Smooth muscle cell (in vitro differentiated cells): ENCODE measurements around the gene PNPO. TPM values are rescaled to one million over a fixed set of nuclear protein-coding genes. Genes with fewer than 3 reads are reported as not detected.
"Not testable (repeated sequence)": the region's sequence is repeated elsewhere in the genome, so short reads cannot be mapped to it uniquely, and the experiment has no call there.

Source experiments
- DNase-seq: peaks from one replicate; lab custom pipeline; 2025; ENCODE audit not compliant: unreplicated experiment; lab: John Stamatoyannopoulos, UW
- H2AFZ ChIP-seq: fragments of 200-600 bp; sonication (generic); 2 replicates; pipeline ENCODE4 v1.6.0; 2016; ENCODE audit warnings: antibody characterized with exemption, low read depth, mild to moderate bottlenecking
- H3F3A ChIP-seq: fragments of 200-600 bp; sonication (generic); 2 replicates; pipeline ENCODE4 v1.6.0; 2017; ENCODE audit warnings: antibody characterized with exemption, low read depth
- H3K27ac ChIP-seq: fragments of 200-600 bp; sonication (generic); 2 replicates; pipeline ENCODE4 v1.5.1; 2016; ENCODE audit warnings: low read depth, mild to moderate bottlenecking
- H3K27me3 ChIP-seq: fragments of 200-600 bp; sonication (generic); 2 replicates; pipeline ENCODE4 v1.6.1; 2016; ENCODE audit warnings: low read depth, mild to moderate bottlenecking
- H3K36me3 ChIP-seq: fragments of 200-600 bp; sonication (generic); 2 replicates; pipeline ENCODE4 v1.5.1; 2016; ENCODE audit warnings: low read depth
- H3K4me1 ChIP-seq: fragments of 200-600 bp; sonication (generic); 2 replicates; pipeline ENCODE4 v1.5.1; 2016; ENCODE audit warnings: low read depth
- H3K4me2 ChIP-seq: fragments of 200-600 bp; sonication (generic); 2 replicates; pipeline ENCODE4 v1.6.0; 2016; ENCODE audit warnings: mild to moderate bottlenecking
- H3K4me3 ChIP-seq: fragments of 200-600 bp; sonication (generic); 2 replicates; pipeline ENCODE4 v1.5.1; 2016; ENCODE audit warnings: mild to moderate bottlenecking
- H3K79me2 ChIP-seq: fragments of 200-600 bp; sonication (generic); 2 replicates; pipeline ENCODE4 v1.6.0; 2016; ENCODE audit warnings: low read depth, mild to moderate bottlenecking
- H3K9ac ChIP-seq: fragments of 200-600 bp; sonication (generic); 2 replicates; pipeline ENCODE4 v1.6.0; 2016; ENCODE audit warnings: low read depth
- H3K9me3 ChIP-seq: fragments of 200-600 bp; sonication (generic); replicated peaks from 2 replicates; pipeline ENCODE4 v1.5.1; 2016; ENCODE audit warnings: low read depth
- H4K20me1 ChIP-seq: fragments of 200-600 bp; sonication (generic); 2 replicates; pipeline ENCODE4 v1.6.0; 2016; ENCODE audit warnings: low read depth
- CTCF ChIP-seq: fragments of 200-600 bp; sonication (generic); IDR thresholded peaks from 2 replicates; pipeline ENCODE4 v1.5.1; 2017; ENCODE audit warnings: borderline replicate concordance, mild to moderate bottlenecking, antibody characterized with exemption; ENCODE audit not compliant: insufficient read depth, poor library complexity, severe bottlenecking
- WGBS: methylation state at CpG from one replicate; pipeline ENCODE4 v1.1.7; 2016; ENCODE audit warnings: low lambda C conversion rate; 5-methylcytosine and 5-hydroxymethylcytosine counted together
- polyA plus RNA-seq: library from polyadenylated mRNA; unstranded; fragments of >200 nt; fragmentation: Nextera tagmentation; extraction: Ambion mirVana; gene quantifications from 2 replicates; pipeline ENCODE4 v1.2.1, GENCODE V29; 2016
- total RNA-seq: library from RNA; depleted of rRNA; stranded (reverse); fragments of >200 nt; gene quantifications from 2 replicates; pipeline ENCODE4 v1.2.3, GENCODE V29; 2014

Gene PNPO
- total and polyA plus RNA-seq, 2 experiments from 2014 or later, result 5.2 to 9.3 TPM

GRCh38 chr17:47983492-47984223, 42.3 kb downstream of the PNPO start:
- no peaks in the 10 kb centered on the region for H3K27me3 ChIP-seq
- WGBS, result 60% methylated on average over 11 of the region's 11 CpGs
- H4K20me1 ChIP-seq, result no peaks in the 10 kb centered on the region
- H3K27ac ChIP-seq, result no peak overlapping the region
- H3K79me2 ChIP-seq, result no peaks in the 10 kb centered on the region
- no peak for TF ChIP-seq CTCF
- no peaks in the 10 kb centered on the region for H3K36me3 ChIP-seq
- no peak for DNase-seq
- H3K9ac ChIP-seq, result no peak overlapping the region
- no peaks in the 10 kb centered on the region for H3K9me3 ChIP-seq
- no peak overlapping the region for H2AFZ ChIP-seq
- H3F3A ChIP-seq, result peaks cover 6% of the 10 kb centered on the region
- no peak overlapping the region for H3K4me2 ChIP-seq
- H3K4me1 ChIP-seq, result peaks cover 24% of the 10 kb centered on the region
- no peak overlapping the region for H3K4me3 ChIP-seq

DNA sequence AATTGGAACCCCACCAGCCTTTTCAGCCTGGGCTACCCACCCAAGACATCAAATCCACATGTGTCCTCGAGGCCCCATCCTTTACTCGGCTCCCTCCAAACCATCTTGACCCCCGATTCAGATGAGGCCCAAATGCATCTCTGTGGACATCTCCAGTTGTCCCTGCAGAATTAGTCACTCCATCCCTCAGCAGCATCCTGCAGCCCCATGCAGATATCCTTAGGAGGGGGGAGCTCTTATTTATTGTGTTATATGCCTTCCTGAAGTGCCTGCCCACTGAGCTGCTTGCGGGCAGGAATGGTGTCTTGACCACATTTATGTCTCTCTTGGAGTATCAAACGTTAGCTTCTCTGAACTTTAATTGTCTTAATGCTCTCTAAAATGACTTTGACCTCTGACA, 45.1 kb downstream of the PNPO start:
- Histone ChIP-seq H3K27me3 (no peaks in the 10 kb centered on the region), H3K4me1 (peaks cover 44% of the 10 kb centered on the region), H4K20me1 (no peaks in the 10 kb centered on the region), H3K4me2 (no peak overlapping the region), H2AFZ (no peak overlapping the region), H3K9ac (no peak overlapping the region), H3K27ac (no peak overlapping the region), H3F3A (peaks cover 6% of the 10 kb centered on the region), H3K4me3 (no peak overlapping the region), H3K36me3 (no peaks in the 10 kb centered on the region), H3K9me3 (no peaks in the 10 kb centered on the region), H3K79me2 (no peaks in the 10 kb centered on the region)
- DNase-seq, result no peak
- 88% methylated on average over 5 of the region's 5 CpGs for WGBS
- no peak for TF ChIP-seq CTCF

GRCh38 chr17:47987240-47987835, 46.0 kb downstream of the PNPO start:
- H3F3A ChIP-seq, result peaks cover 6% of the 10 kb centered on the region
- H3K9me3 ChIP-seq, result no peaks in the 10 kb centered on the region
- H3K79me2 ChIP-seq, result no peaks in the 10 kb centered on the region
- H3K27ac ChIP-seq, result no peak overlapping the region
- no peaks in the 10 kb centered on the region for H4K20me1 ChIP-seq
- no peak overlapping the region for H3K4me3 ChIP-seq
- no peak overlapping the region for H3K9ac ChIP-seq
- H3K4me1 ChIP-seq, result peaks cover 49% of the 10 kb centered on the region
- no peaks in the 10 kb centered on the region for H3K36me3 ChIP-seq
- peak overlapping the region; percentile 25 for H3K4me2 ChIP-seq
- DNase-seq, result no peak
- no peaks in the 10 kb centered on the region for H3K27me3 ChIP-seq
- WGBS, result 40% methylated on average over 17 of the region's 17 CpGs
- no peak for TF ChIP-seq CTCF
- H2AFZ ChIP-seq, result no peak overlapping the region

DNA sequence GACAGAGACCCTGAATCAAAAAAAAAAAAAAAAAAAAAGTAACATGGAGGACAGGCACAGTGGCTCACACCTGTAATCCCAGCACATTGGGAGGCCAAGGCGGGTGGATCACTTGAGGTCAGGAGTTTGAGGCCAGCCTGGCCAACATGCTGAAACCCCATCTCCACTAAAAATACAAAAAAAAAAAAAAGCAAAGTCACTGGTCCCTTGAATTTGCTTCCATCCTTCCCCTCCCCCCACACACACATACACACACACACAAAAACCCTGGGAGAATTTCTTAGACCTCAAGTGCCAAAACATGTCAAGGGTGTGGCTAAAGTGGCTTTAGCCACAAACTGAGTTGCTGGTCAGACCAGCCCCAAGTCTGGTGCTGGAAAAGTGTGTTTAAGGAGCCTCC, 47.1 kb downstream of the PNPO start:
- not testable (repeated sequence) for H4K20me1 ChIP-seq, DNase-seq, H3F3A ChIP-seq, H3K27ac ChIP-seq, H3K27me3 ChIP-seq, H3K4me3 ChIP-seq, H3K4me2 ChIP-seq, H3K36me3 ChIP-seq, H3K9me3 ChIP-seq, H3K9ac ChIP-seq, H3K79me2 ChIP-seq, H2AFZ ChIP-seq
- 100% methylated on average over 1 of the region's 1 CpG for WGBS
- H3K4me1 ChIP-seq, result peaks cover 59% of the 10 kb centered on the region
